ENCODE results near the gene KLRB1.
A peak's percentile ranks its signal among the peaks of the same experiment; 100 is the strongest.

The KLRB1 gene

DNA sequence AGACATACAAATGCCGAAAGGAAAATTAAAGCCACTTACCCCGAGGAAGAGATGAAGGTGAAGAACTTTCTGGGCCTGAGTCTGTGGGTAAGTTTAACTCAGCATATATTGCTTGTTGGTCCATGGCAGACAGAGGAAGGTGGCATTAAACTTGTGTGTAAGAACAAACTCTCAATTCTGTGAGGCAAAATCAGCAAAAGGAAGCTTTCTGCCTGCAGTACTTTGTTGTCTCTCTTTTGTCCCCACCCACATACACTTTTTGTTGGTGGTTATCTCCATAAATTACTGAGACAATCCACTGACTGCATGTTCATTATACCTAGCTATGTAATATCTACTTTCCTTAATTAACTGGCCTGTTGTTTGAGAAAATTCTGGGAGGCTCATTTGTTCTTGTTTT, at the start of gene KLRB1:
TSS of gene KLRB1 (minus strand) at position 201 of the 400 bp plus-strand sequence. CDS start at position 124, 77 bp downstream.
- DNase-seq (ENCODE audit: low spot score): no peak

- peak; percentile 62 for DNase-seq (ENCODE audit: low spot score)
These were observed 43.6 kb upstream of the KLRB1 start for GRCh38 chr12:9651265-9651729.

GRCh38 chr12:9650151-9650576, 42.4 kb upstream of the KLRB1 start:
- DNase-seq (ENCODE audit: low spot score): peak; percentile 4

DNA sequence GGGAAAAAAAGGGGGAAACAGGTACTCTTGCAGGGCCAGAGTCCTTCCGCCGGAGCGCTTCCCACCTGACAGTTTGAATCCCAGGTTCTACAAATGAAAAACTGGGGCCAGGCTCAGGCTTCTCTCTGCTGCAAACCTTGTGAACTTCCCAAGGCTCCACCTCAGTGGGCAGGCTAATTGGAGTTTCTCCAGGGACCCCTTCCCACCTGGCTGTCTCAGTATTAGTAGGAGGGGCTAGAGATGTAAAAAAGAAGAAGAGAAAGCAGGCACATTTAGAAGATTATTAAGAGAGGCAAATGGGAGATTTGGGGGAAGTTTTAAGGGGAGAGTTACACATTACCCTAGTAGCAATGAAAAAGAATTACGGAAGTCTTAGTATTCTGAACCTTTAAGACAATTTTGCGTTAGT, 41.8 kb upstream of the KLRB1 start:
- peak; percentile 28 for DNase-seq (ENCODE audit: low spot score)

GRCh38 chr12:9648701-9649531, 41.2 kb upstream of the KLRB1 start:
- DNase-seq (ENCODE audit: low spot score): no peak

DNA sequence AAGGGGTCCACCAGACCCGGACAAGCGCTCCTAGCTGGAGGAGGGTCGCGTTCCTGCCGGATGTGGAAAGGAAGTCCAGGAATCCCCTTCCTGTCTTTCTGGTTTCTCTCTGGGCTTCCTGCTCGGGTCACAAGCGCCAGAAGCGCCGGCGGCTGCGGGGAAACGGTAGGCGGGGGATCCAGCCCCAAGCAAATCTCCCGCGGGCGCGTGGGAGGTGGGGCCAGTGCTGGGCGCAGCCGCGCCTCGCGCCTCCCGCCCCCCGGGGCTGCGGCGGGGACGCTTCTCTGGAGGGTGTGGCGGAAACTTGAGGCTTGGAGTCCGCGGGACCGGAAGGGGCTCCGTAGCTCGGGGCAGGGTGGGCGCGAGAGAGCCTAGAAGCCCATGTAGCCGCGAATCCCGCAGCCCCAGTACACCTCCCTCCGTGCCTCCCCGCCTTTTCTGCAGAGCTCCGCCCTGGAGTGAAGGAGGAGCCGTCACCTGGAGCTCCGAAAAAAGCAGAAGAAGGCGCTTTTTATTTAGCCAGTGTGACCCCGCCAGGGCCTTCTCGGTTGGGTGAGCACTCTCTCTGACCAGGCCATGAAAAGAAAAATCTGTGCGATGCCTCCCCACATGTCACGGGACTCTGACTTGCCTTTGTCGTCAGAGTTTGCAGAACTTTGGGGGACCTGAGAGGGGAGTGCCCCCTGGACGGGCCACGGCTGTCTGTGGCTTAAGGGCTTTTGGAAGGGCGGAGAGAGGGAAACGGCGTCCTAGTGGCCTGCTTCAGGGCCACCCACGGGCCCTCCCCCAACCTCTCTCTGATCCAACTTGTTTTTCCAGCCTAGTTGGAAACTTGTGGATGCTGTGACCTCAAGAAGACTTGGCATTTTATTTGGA, 40.3 kb upstream of the KLRB1 start:
- peak; percentile 74 for DNase-seq (ENCODE audit: low spot score)

DNA sequence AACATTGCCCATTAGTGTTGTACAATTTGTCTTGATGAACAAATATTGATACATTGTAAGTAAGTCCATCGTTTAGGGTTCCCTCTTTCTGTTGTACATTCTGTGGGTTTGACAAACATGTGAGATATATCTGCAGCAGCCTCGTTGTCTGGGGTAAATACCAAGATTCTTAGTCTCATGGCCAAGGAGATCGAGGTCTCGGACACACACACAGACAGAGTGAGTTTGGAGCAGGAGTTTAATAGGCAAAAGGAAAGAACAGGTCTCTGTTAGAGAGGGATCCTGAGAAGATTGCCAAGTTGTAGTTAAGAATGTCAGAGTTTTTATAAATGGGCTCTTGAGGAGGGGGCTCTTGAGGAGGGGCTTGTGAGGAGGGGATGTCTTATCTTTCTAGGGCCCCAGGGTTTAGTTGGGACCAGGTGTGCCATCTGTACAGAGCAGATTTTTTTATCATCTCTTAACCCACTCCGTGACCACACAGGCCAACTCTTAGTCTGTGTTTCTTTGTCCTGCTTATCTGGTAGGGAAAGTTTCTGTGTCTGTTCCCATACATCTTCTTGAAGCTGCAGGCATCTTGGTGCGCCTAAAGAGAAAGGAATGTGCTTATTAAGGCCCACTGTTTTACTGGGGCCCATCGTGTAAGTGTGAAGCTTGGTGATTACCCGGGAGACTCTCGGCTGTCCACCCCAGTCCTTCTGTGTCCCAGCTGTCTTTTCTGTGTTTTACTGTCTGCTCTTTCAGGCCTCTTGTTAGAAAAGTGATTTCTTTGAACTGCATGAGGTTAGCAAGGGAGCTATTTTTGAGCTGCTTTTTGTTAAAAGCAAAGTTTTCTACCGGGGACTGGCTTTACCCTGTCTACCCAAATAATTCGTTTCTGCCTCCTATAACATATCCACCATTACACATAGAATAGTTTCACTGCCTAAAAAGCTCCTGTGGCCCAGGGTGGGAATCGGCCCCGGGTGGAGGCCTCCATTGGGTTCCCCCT, 39.4 kb upstream of the KLRB1 start:
- peak; percentile 20 for DNase-seq (ENCODE audit: low spot score)

- DNase-seq (ENCODE audit: low spot score): peak; percentile 40
These were observed 37.4 kb upstream of the KLRB1 start for GRCh38 chr12:9644985-9645551.

DNA sequence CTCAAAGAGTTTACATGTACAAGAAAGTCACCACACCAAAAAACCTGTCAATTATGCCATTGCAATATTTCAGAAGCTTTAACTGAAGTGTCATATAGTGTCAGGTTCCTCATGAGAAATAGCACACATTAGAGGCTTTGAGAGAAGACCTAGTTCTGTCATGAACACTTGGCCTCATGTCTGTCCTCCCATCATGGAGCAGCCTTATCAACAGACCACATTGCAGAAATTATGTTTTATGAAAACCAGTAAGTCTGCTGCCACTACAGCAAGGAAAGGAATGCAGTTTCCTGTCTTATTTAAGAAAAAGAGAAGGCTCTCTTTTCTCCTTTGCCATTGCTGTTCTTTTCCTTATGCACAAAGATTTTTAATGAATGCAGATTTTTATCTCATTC, 35.5 kb upstream of the KLRB1 start:
- no peak for DNase-seq (ENCODE audit: low spot score)

DNA sequence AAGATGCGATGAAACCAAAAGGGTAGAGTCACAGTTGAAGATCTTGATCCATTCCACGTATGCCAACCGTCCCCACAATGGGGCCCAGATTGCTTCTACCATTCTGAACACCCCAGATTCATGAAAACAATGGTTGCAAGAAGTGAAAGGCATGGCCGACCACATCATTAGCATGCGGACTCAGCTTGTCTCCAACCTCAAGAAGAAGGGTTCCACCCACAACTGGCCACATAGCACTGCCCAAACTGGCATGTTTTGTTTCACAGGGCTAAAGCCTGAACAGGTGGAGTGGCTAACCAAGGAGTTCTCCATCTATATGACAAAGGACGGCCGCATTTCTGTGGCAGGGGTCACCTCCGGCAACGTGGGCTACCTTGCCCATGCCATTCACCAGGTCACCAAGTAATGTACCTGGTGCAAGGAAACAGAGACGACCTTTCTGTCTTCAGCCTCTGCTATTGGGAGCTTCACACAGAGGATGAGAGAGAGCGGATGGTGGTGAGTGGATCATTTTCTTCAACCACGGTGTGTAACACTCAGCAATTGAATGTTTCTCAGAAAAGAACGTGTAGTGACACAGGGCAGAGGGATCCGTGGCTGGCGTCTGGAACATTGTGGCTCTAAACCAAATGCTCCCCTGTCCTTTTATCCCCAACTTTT, 35.0 kb upstream of the KLRB1 start:
- DNase-seq (ENCODE audit: low spot score): no peak

GRCh38 chr12:9640024-9640423, 32.3 kb upstream of the KLRB1 start:
- no peak for DNase-seq (ENCODE audit: low spot score)

DNA sequence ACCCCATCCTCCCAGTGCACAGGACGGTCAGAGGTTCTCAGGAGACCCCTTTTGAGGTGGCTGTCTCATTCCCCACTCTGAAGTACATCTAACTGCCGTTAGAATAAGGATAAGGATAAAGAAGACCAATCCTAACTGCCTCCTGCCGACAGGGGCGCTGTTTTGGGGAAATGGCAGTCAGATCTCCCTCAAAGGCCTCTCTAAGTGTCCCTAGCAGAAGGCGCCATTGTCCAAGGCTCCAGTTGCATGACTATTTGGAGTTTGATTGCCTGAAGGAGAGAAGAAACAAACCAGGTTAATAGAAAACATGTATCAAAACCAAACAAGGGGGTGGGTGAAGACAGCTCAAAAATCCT, 29.1 kb upstream of the KLRB1 start:
- no peak for DNase-seq (ENCODE audit: low spot score)

GRCh38 chr12:9636150-9636850, 28.6 kb upstream of the KLRB1 start:
- DNase-seq (ENCODE audit: low spot score): no peak

GRCh38 chr12:9634969-9635754, 27.4 kb upstream of the KLRB1 start:
- DNase-seq (ENCODE audit: low spot score): no peak

- peak; percentile 61 for DNase-seq (ENCODE audit: low spot score)
These were observed 26.6 kb upstream of the KLRB1 start for GRCh38 chr12:9634177-9634803.

GRCh38 chr12:9632766-9633165, 25.1 kb upstream of the KLRB1 start:
- DNase-seq (ENCODE audit: low spot score): no peak

DNA sequence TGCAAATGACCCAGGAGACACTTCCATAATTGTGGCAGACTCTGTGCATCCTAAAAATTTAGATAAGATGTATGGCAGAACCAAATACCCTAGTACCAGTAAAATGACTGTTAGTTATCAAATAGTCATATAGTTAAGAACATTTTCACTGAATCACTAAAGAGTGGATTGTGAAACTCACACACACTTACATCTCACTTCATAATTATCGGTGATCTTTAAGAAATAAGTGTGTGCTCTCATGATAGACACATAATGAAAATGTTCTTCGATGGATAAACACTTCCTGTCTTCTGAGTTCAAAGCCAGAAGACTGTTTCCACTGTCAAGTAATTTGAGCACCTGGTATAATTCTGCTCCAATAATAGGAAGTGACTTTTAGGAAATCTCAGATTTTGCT, 19.1 kb upstream of the KLRB1 start:
- DNase-seq (ENCODE audit: low spot score): no peak

- DNase-seq (ENCODE audit: low spot score): peak; percentile 77
These were observed 18.6 kb upstream of the KLRB1 start for GRCh38 chr12:9626291-9626690.

DNA sequence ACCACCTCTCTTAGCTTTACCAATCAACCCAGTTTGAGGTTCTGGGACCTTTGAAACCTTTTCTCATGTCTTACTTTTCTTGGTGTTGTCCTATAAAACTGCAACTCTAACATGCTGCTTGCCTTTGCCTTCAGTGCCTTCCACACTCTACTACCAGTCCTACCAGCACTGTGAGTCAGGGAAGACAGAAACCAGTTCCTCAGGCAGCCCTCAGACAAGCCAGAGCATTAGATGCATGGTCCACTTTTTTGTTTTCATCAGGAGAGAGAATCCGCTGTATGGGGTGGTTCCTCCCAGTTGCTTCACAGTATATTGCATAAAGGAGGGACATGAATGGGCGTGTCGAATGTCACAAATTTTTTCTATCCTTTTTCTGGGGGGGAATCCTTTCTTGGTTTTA, 17.3 kb upstream of the KLRB1 start:
- no peak for DNase-seq (ENCODE audit: low spot score)

Data from kidney tubule cell (primary cell).